Measurements from ENCODE around the gene MIOS. TPM values are rescaled to one million over a fixed set of nuclear protein-coding genes. Genes with fewer than 3 reads are reported as not detected.

The MIOS gene
- 18.0 to 22.3 TPM (median 20.6 TPM) in 5 replicates for total RNA-seq (2022; extraction: Qiagen RNA extraction)

GRCh38 chr7:7566651-7567611 is at the start of gene MIOS:
Gene MIOS, plus strand, starts transcription at chr7:7566884. Its CDS starts 5,592 bp downstream, at chr7:7572476.

DNA sequence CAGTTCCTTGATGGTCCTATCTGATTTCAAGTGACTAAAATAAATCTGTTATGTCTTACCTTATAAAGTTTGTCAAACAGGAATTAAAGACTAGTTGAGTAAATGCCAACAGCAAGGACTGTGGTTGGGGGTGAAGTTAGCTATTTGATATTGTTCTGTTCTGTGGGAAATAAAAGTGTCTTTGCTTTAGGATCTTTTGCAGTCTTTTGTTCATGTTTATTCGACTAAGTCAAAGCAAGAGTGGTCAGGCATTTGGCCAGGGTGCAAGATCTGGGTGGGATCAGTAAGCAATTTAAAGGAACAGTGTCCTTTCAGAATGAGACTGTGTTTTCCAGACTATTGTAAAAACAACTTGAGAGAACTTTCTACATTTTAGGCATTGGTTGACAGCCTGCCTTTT is 31.0 kb upstream of the MIOS start, which contains the start of gene COL28A1:
Gene COL28A1 (minus strand): TSS at position 183 of the 400 bp plus-strand sequence. CDS start 2,998 bp downstream, outside the sequence.

GRCh38 chr7:7640221-7641128 is 73.8 kb downstream of the MIOS start, which contains the start of gene UMAD1:
Gene UMAD1, plus strand, starts transcription at chr7:7640752. Its CDS starts 32,620 bp downstream, at chr7:7673372.

Other genes with a start within 250 kb of the MIOS start
- gene COL28A1, start 31.0 kb upstream of the MIOS start, total RNA-seq (2022; extraction: Qiagen RNA extraction), result 0.42 to 1.1 TPM (median 0.57 TPM) in 5 replicates
- 8.7 to 11.2 TPM (median 10.5 TPM) in 5 replicates for gene UMAD1, start 73.9 kb downstream of the MIOS start, total RNA-seq (2022; extraction: Qiagen RNA extraction)
- gene RPA3, start 151.7 kb downstream of the MIOS start, total RNA-seq (2022; extraction: Qiagen RNA extraction), result 75.8 to 104 TPM (median 95.3 TPM) in 5 replicates